ENCODE data around the gene CEP192.

DNA sequence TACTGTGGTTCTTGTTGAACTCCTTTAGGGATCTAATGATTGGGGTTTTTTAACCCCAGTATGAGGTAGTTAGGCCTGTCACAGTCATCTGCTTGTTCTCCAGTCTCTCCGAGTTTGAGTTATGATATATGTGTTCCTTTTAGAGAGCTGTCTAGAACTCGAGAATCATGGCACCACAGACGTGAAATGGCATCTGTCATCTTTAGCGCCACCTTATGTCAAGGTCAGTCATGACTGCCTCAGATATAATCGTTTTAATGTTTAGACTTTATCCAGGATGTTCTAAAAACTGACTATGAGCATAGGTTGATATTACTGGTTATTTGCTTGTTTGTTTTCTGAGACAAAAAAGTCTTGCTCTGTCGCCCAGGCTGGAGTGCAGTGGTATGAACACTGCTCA, 112.2 kb downstream of the CEP192 start:
- TF ChIP-seq CTCF (IDR thresholded peaks at IDR 0.05; ENCODE audit: low read length) (peak; percentile 77), EZH2 (IDR thresholded peaks at IDR 0.05; ENCODE audit: borderline replicate concordance, low read length) (no peak)
